Measurements from ENCODE around the gene CAMKK1. TPM values are rescaled to one million over a fixed set of nuclear protein-coding genes. Genes with fewer than 3 reads are reported as not detected.

Gene CAMKK1
- total and polyA plus RNA-seq, 2 donors (not counting 3 experiments of a cell fraction or from before 2014, with no cell fraction given) = 4.5 to 6.1 TPM

- BruUV-seq (replicated peaks) = no TSS peak
- H3K4me3 ChIP-seq (replicated peaks in 1 of 3; ENCODE audit: insufficient read depth in 1 of 3, low read depth in 1 of 3, low read length in 3 of 3) = no peak overlapping the region
- FAIRE-seq (no peak), DNase-seq (ENCODE audit: low read depth, low spot score) (no peak)
- H4K20me1 ChIP-seq (replicated peaks; ENCODE audit: control insufficient read depth, extremely low read depth, insufficient read depth, low read length) = no peaks in the 10 kb centered on the region
- ChIA-PET POLR2A (no interaction called here), CTCF (interaction anchor here (0.7 to 1.5 kb wide), 5 partner anchors 9 to 52 kb away, joined by 3 to 4 read pairs (median 3); no protein-coding TSS in a partner anchor)
- no peaks in the 10 kb centered on the region for H3K9me1 ChIP-seq (replicated peaks; ENCODE audit: control insufficient read depth, extremely low read depth, insufficient read depth, low read length)
- H2AFZ ChIP-seq (ENCODE audit: low read depth, low read length) = no peak overlapping the region
- no peaks in the 10 kb centered on the region for H3K9me3 ChIP-seq (replicated peaks; ENCODE audit: control insufficient read depth, insufficient read depth, low read length)
- intact Hi-C loops (cut with micrococcal nuclease) (no loop called here), dilution Hi-C loops (cut with MboI; ENCODE audit: extremely low pct_ligation_motif_present, low sequenced_read_pairs) (no loop called here)
- H3K27me3 ChIP-seq (ENCODE audit: control insufficient read depth in 2 of 2, insufficient read depth in 2 of 2, low read length in 2 of 2) = no peaks in the 10 kb centered on the region
- TF ChIP-seq CTCF (IDR thresholded peaks at IDR 0.05; ENCODE audit: extremely low read depth in 1 of 2, insufficient read depth in 1 of 2, low read depth in 1 of 2, low read length in 2 of 2) (no peak), EZH2 (IDR thresholded peaks at IDR 0.05; ENCODE audit: borderline replicate concordance, low read depth, low read length, severe bottlenecking) (no peak), JUN (IDR thresholded peaks at IDR 0.05; ENCODE audit: borderline replicate concordance, insufficient read depth, insufficient read length, low read depth) (no peak), MYC (IDR thresholded peaks at IDR 0.05; ENCODE audit: low read depth, low read length) (no peak), FOS (IDR thresholded peaks at IDR 0.05; ENCODE audit: borderline replicate concordance, insufficient read depth, low read length) (no peak), GATA2 (IDR thresholded peaks at IDR 0.05; ENCODE audit: insufficient read depth, insufficient read length, low read depth, low read length) (no peak), POLR2AphosphoS5 (IDR thresholded peaks at IDR 0.05; ENCODE audit: insufficient read depth, low read depth, low read length) (no peak)
- H3K4me2 ChIP-seq (ENCODE audit: insufficient read depth, low read length) = no peak overlapping the region
- H3K4me1 ChIP-seq (ENCODE audit: control insufficient read depth, extremely low read depth, insufficient read depth, low read length) = no peaks in the 10 kb centered on the region
- no peak overlapping the region for H3K9ac ChIP-seq (replicated peaks; ENCODE audit: extremely low read depth, insufficient read depth, low read length)
- no peaks in the 10 kb centered on the region for H3K79me2 ChIP-seq (ENCODE audit: control insufficient read depth, insufficient read depth, low read length)
- H3K27ac ChIP-seq (ENCODE audit: insufficient read depth, low read depth, low read length) = no peak overlapping the region
- H3K36me3 ChIP-seq (ENCODE audit: control insufficient read depth in 2 of 2, extremely low read depth in 1 of 2, insufficient read depth in 2 of 2, low read length in 2 of 2) = peaks cover 0 to 5% of the 10 kb centered on the region in 2 experiments
Measured at GRCh38 chr17:3861761-3862681, 30.8 kb downstream of the CAMKK1 start.

Measured in endothelial cell of umbilical vein (primary cell).